DND-41 (cell line): Measurements from ENCODE around the gene SLC6A1.

Source experiments
- ATAC-seq: fragments of 200-7000 bp; cut with Tn5 transposase; 3 replicates; pipeline ENCODE4 v1.9.1; 2021; ENCODE audit warnings: low read depth; ENCODE audit not compliant: insufficient read depth
- DNase-seq: peaks from one replicate; pipeline ENCODE4 v3.0.0-alpha.2; 2020
- H2AFZ ChIP-seq: 2 replicates; pipeline ENCODE4 v1.6.0; 2012; ENCODE audit warnings: low read depth, low read length
- H3K27ac ChIP-seq: 2 replicates; pipeline ENCODE4 v1.5.1; 2012; ENCODE audit warnings: low read length, inconsistent platforms
- H3K27me3 ChIP-seq: fragments of 200-600 bp; sonication (generic); 2 replicates; pipeline ENCODE4 v1.6.0; 2012; ENCODE audit warnings: low read length, mild to moderate bottlenecking, inconsistent platforms; ENCODE audit not compliant: insufficient read depth, poor library complexity
- H3K36me3 ChIP-seq: 2 replicates; pipeline ENCODE4 v1.5.1; 2012; ENCODE audit warnings: low read length, inconsistent platforms; ENCODE audit not compliant: insufficient read depth
- H3K4me1 ChIP-seq: 2 replicates; pipeline ENCODE4 v1.5.1; 2012; ENCODE audit warnings: mild to moderate bottlenecking, low read length; ENCODE audit not compliant: insufficient read depth
- H3K4me2 ChIP-seq: 2 replicates; pipeline ENCODE4 v1.6.0; 2012; ENCODE audit warnings: mild to moderate bottlenecking, moderate library complexity, low read length, inconsistent platforms; ENCODE audit not compliant: insufficient read depth
- H3K4me3 ChIP-seq, 2 experiments: fragments of 200-600 bp in 1 of 2; shearing (Covaris generic) in 1 of 2; 2 replicates each; pipeline ENCODE4 v1.5.1; 2012 to 2016; ENCODE audit warnings: inconsistent platforms in 2 of 2, low read length in 2 of 2, mild to moderate bottlenecking in 2 of 2, low read depth in 1 of 2, moderate library complexity in 1 of 2
- H3K79me2 ChIP-seq: 2 replicates; pipeline ENCODE4 v1.6.0; 2012; ENCODE audit warnings: low read length, inconsistent platforms; ENCODE audit not compliant: insufficient read depth
- H3K9ac ChIP-seq: 2 replicates; pipeline ENCODE4 v1.6.0; 2012; ENCODE audit warnings: low read depth, mild to moderate bottlenecking, inconsistent platforms, low read length, moderate library complexity
- H3K9me3 ChIP-seq: 2 replicates; pipeline ENCODE4 v1.5.1; 2012; ENCODE audit warnings: low read length, moderate library complexity, mild to moderate bottlenecking, inconsistent platforms; ENCODE audit not compliant: insufficient read depth, severe bottlenecking
- H4K20me1 ChIP-seq: 2 replicates; pipeline ENCODE4 v1.6.0; 2012; ENCODE audit warnings: low read length; ENCODE audit not compliant: insufficient read depth
- CTCF ChIP-seq: IDR thresholded peaks from 2 replicates; pipeline ENCODE4 v1.5.1; 2012; ENCODE audit warnings: borderline replicate concordance, low read length, moderate library complexity, mild to moderate bottlenecking; ENCODE audit not compliant: poor library complexity, severe bottlenecking; ENCODE audit errors: extremely low read depth
- EZH2 ChIP-seq: IDR thresholded peaks from 3 replicates; pipeline ENCODE4 v1.6.1; 2012; ENCODE audit warnings: borderline replicate concordance, low read depth, mild to moderate bottlenecking, moderate library complexity, low read length, inconsistent platforms; ENCODE audit not compliant: severe bottlenecking

Gene SLC6A1

GRCh38 chr3:10992943-10993728, 588 bp downstream of the SLC6A1 start:
- H3K27ac ChIP-seq: no peak overlapping the region
- H4K20me1 ChIP-seq: no peaks in the 10 kb centered on the region
- no peak overlapping the region for H3K9ac ChIP-seq
- DNase-seq: no peak
- no peaks in the 10 kb centered on the region for H3K9me3 ChIP-seq
- H3K4me1 ChIP-seq: no peaks in the 10 kb centered on the region
- no peaks in the 10 kb centered on the region for H3K27me3 ChIP-seq
- no peaks in the 10 kb centered on the region for H3K79me2 ChIP-seq
- no peak overlapping the region for H3K4me3 ChIP-seq
- TF ChIP-seq CTCF: no peak
- no peak for TF ChIP-seq EZH2
- no peak overlapping the region for H3K4me2 ChIP-seq
- H2AFZ ChIP-seq: no peak overlapping the region
- no peak for ATAC-seq
- no peaks in the 10 kb centered on the region for H3K36me3 ChIP-seq

- H3K27ac ChIP-seq: no peak overlapping the region
- no peaks in the 10 kb centered on the region for H3K9me3 ChIP-seq
- no peak overlapping the region for H3K4me3 ChIP-seq
- H3K4me1 ChIP-seq: no peaks in the 10 kb centered on the region
- H3K36me3 ChIP-seq: no peaks in the 10 kb centered on the region
- DNase-seq: no peak
- H3K79me2 ChIP-seq: no peaks in the 10 kb centered on the region
- H3K4me2 ChIP-seq: no peak overlapping the region
- peaks cover 3% of the 10 kb centered on the region for H3K27me3 ChIP-seq
- no peak overlapping the region for H3K9ac ChIP-seq
- ATAC-seq: no peak
- H2AFZ ChIP-seq: no peak overlapping the region
- H4K20me1 ChIP-seq: 0 out of 2 replicates have a peak, but pooled peaks cover 4% of the 10 kb centered on the region
- no peak for TF ChIP-seq CTCF
- TF ChIP-seq EZH2: no peak
These were observed 1.1 kb downstream of the SLC6A1 start for GRCh38 chr3:10993729-10994065.

- 0 out of 2 replicates have a peak, but pooled peaks cover 6% of the 10 kb centered on the region for H4K20me1 ChIP-seq
These were observed 1.8 kb downstream of the SLC6A1 start for GRCh38 chr3:10994306-10994705.

More at GRCh38 chr3:10994306-10994705, 1.8 kb downstream of the SLC6A1 start:
- no peak for DNase-seq
- ATAC-seq: no peak
- TF ChIP-seq EZH2: no peak
- TF ChIP-seq CTCF: no peak
- Histone ChIP-seq H3K9me3 (no peaks in the 10 kb centered on the region), H3K36me3 (no peaks in the 10 kb centered on the region), H3K27ac (no peak overlapping the region), H3K79me2 (no peaks in the 10 kb centered on the region), H3K4me3 (no peak overlapping the region), H3K27me3 (peaks cover 4% of the 10 kb centered on the region), H3K4me1 (no peaks in the 10 kb centered on the region), H3K4me2 (no peak overlapping the region), H3K9ac (no peak overlapping the region), H2AFZ (no peak overlapping the region)
